Measurements from ENCODE around the gene BLNK.

Gene BLNK

DNA sequence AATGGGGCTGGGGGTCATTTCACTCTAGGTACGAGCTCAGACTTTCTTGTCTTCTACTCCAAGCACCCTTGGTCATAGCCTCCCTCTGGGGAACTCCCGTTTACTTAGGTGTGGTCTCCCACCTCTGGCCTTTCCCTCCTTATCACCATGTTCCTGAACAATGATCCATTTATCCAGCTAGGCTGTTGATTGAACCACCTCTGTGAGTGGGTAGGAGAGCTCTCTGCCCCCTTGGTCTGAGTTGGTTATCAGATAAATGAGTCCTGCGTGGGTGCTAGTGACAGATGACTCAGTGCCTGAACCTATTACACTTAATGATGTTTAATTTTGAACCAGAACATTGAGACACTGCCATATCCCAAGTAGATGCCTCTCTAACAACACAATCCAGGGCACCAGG, 9.4 kb downstream of the BLNK start:
- no peak for DNase-seq (ENCODE audit: low read depth)

DNA sequence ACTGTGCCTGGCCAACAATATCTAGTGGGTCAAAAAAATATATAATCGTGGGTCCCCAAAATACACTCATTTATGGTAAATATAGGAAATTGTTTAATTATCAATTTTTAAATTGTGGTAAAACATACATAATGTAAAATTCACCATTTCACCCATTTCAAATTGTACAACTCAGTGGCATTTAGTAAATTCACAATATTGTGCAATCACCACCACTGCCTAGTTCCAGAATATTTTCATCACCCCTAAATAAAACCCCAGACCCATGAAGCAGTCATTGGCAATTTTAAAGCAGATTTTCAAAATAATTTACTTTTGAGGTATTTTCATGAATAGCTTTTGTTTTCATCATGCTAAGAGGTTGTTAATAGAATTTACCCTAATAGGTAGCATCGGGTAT, 10.2 kb downstream of the BLNK start:
- no peak for DNase-seq (ENCODE audit: low read depth)

- no peak for DNase-seq (ENCODE audit: low read depth)
Measured at GRCh38 chr10:96260014-96260413, 11.4 kb downstream of the BLNK start.

DNA sequence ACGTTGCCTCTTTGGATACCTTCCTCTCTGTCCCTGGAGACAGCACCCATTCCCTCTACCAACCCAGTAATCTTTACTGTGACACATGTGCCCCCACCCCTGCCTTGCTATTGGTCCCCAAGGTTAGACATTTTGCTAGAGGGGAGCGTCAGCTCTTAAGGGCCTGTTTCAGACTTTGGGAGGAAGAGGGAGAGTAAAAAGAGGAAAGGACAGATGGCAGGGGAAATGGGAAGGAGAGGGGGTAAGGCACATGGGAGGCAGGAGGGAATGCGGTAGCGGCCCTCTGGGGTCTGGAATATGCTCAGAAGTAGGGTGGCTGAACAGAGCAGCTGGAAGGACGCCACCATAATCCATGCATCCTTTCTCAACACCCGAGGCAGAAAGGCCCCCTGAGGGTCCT, 12.2 kb downstream of the BLNK start:
- DNase-seq (ENCODE audit: low read depth), result no peak

DNA sequence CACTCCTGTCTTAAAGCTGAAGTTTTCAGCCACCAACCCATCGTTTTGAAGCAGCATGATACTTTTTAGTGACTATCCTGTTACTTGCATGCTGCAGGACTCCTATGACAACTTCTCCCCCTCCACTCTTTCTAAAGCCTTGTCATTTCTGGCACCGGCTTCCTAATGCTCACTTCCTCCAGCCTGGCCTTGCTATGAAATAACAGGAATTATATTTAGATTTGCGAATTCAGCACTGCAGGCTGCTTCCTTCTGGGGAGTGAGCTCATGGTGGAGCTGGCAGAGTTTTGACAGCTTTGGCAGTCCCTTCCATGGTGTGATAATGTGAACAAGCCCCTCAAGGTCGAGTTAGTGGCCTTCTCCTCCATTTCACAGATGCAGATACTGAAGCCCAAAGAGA, 13.4 kb downstream of the BLNK start:
- DNase-seq (ENCODE audit: low read depth), result no peak

GRCh38 chr10:96255549-96256333, 15.6 kb downstream of the BLNK start:
- DNase-seq (ENCODE audit: low read depth), result no peak

DNA sequence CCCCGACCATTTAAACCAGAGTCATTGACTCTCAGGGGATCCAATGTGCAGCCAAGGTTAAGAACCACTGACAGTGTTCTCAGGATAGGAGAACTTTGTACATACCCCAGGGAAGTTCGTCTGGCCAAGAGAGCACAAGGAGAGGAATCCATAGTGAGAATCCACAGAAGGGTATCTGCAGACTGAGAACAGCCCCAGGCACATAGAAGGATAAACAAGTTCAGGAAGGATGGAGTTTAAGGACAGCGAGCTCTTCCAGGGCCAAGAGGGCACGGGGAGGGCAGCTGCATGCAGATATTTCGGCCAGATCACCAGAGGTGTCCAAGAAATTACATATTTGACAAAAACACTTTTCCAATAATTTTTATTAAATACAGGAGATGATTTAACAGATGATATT, 16.4 kb downstream of the BLNK start:
- no peak for DNase-seq (ENCODE audit: low read depth)

DNA sequence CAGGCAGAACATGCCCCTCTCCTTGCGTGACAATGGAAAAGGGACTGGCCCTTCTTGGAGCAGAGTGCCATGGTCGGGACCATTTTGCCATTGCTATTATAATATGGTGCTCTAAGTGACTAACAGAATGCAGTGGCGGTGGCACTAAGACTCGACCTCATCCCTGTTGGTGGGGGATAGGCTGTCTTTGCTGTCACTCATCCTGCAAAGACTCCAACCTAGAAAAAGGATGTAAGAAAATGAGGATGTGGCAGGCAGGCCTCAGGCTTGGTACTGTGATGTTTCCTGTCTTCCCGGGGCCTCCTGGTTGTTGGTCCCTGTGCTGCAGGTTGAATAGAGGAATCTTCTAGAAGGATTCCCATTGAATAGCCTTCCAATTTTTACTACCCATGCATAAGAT, 18.6 kb downstream of the BLNK start:
- DNase-seq (ENCODE audit: low read depth), result no peak

- DNase-seq (ENCODE audit: low read depth), result no peak
Measured at GRCh38 chr10:96250349-96250748, 21.0 kb downstream of the BLNK start.

DNA sequence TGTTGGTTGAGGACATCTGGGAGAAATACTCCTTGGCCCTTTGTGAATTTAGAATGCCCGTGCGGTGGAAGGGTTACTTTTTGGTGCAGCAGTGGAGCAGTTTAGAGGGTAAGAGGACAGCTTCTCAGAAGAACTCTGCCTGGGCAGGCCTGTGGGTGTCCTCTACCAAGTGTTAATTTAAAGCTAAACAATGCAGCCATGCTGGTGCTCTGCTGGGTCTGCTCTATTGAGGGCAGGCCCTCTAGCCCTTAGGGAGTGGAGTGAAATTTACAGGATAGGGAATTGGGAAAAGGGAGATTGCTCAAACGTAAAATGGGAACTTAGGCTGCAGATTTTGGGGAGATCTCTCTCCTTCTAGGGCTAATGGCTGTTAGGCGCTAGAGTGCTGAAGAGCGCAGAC, 22.1 kb downstream of the BLNK start:
- no peak for DNase-seq (ENCODE audit: low read depth)

DNA sequence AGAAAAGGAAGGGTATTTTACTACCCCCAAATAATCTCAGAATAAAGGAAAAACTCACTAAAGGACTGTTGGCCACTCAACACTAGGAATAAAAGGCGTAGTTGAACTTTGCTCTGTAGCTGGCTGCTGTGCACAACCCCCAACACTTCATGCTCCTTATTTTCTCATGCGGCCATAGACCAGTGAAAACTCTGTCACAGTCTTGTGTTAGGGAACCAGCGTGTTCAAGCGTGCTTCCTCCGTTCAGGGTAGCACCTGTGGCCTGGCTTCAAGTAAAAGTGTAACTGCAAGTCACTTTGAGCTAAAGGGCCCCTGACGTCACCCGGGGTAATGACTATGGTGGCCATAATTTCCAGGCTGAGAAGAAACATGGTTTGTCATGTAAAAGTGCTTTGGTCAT, 27.0 kb downstream of the BLNK start:
- DNase-seq (ENCODE audit: low read depth), result no peak

- no peak for DNase-seq (ENCODE audit: low read depth)
Measured at GRCh38 chr10:96243296-96243695, 28.1 kb downstream of the BLNK start.

- DNase-seq (ENCODE audit: low read depth), result no peak
Measured at GRCh38 chr10:96242822-96243221, 28.5 kb downstream of the BLNK start.

- DNase-seq (ENCODE audit: low read depth), result no peak
Measured at GRCh38 chr10:96238646-96239623, 32.4 kb downstream of the BLNK start.

- no peak for DNase-seq (ENCODE audit: low read depth)
Measured at GRCh38 chr10:96236876-96237275, 34.5 kb downstream of the BLNK start.

GRCh38 chr10:96236090-96236478, 35.3 kb downstream of the BLNK start:
- no peak for DNase-seq (ENCODE audit: low read depth)

DNA sequence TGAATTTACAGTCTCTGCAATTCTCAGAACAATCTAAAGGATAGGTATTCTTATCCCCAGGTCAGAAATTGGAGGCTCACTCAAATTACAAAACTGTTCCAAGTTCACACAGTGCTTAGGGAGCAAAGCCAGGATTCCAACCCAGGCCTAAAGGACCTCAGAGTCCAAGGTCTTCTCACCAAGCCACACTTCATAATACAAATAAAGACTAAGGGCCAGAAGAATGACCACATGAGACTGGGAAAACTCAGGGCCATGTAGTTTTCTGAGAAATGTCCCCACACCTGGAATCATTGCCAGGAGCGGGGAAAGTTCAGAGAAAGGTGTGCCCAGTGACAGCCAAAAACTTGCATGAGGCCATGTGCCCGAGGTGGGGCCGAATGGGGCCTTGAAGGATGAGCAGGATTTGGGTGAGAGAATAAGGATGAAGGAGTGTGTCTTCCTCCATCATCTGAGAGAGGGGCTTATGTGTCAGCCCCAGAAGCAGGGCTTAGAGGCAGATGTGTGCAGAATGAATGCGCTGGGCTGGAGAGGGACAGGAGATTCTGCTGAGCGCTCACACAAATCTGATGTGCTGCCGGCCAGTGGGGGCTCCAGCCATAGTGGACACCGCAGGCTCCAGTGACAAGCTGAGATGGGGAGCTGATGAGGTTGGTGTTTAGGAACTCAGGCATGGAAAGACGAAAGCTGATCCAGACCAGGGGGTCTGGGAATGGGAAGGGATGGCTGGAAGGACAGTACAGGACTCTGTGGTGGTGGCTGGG, 35.9 kb downstream of the BLNK start:
- DNase-seq (ENCODE audit: low read depth), result no peak

DNA sequence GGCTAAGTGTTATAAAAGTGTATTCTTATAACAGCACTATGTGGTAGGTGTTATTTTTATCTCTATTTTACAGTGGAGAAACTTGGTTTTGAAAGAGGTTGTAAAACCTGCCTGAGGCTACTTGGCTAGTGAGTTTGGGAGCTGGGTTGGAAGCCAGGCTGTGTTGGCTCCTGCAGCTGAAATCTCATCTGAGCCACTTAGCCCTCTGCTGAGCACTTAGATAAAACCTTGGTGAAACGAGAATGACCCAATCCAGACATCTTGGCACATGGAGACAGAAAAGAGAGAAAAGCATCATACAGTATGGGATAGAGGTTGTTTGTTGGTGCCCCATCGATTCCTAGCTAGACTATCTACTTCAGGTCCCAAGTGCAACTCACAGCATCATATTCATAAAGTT, 37.4 kb downstream of the BLNK start:
- DNase-seq (ENCODE audit: low read depth), result no peak

GRCh38 chr10:96230527-96230926, 40.8 kb downstream of the BLNK start:
- DNase-seq (ENCODE audit: low read depth), result no peak

DNA sequence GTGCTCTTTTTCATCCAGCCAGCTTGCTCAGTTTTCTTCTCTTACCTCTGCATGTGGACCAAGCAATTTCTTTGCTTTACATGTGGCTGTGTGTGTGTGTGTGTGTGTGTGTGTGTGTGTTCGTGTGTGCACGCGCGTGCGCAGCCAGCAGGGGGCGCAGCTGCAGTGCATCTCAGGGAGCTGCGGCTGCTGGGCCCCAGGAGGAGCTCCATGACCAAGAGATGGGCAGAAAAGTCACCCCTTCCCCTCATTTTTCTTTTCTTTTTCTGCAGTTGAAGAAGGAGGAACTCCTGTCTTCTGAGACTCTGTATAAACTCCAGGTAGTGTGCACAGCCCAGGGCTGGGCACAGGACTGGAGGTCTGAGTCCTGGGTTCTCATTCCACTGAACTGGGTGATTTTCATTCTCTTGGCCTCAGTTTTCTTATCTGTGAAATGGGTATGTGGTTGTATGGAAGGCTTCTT, 41.8 kb downstream of the BLNK start:
- DNase-seq (ENCODE audit: low read depth), result peak; percentile 31

DNA sequence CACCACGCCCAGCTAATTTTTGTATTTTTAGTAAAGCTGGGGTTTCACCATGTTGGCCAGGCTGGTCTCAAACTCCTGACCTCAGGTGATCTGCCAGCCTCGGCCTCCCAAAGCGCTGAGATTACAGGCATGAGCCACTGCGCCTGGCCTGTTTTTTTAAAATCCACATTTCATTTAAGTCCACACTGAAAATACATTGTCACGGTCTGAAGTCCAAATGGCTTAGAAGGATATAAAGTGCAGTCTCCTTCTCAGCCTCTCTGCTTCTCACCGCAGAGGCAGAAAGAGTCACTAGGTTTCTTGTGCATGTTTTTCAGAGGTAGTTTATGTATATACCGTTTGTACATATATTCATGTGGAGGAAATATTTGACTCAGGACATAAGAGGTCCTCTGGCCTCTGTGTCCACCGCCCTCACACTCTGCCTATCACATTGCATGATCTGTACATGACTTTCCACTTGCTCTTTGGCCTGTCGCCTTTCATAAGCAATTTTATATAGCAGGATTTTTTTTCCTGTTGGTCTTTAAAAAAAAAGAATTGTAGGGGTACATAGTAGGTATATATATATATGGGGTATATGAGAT, 42.9 kb downstream of the BLNK start:
- no peak for DNase-seq (ENCODE audit: low read depth)

- no peak for DNase-seq (ENCODE audit: low read depth)
Measured at GRCh38 chr10:96227206-96227605, 44.2 kb downstream of the BLNK start.

Data from stimulated activated CD8-positive, alpha-beta memory T cell treated with anti-CD3 and anti-CD28 coated beads, Interleukin-7, amount 100 ng/mL, for 24 hours (primary cell).